Kidney (tissue), 14 donors: Measurements from ENCODE around the gene MARCKS. TPM values are rescaled to one million over a fixed set of nuclear protein-coding genes. Genes with fewer than 3 reads are reported as not detected.

ENCODE experiments used
- DNase-seq, 5 donors: peaks; one replicate each; pipeline ENCODE4 v3.0.0-alpha.2; 2013 to 2020
- FAIRE-seq: peaks from 2 replicates; lab custom pipeline; 2012; peaks lifted over from hg19 to GRCh38; lab: Jason Lieb, UNC
- H3K27ac ChIP-seq, 2 donors: one replicate each; pipeline ENCODE4 v1.7.0; 2013; ENCODE audit warnings: low read depth in 2 of 2, low read length in 2 of 2, inconsistent platforms in 1 of 2
- H3K27me3 ChIP-seq: one replicate; pipeline ENCODE4 v1.7.1; 2013; ENCODE audit warnings: low read length, inconsistent platforms; ENCODE audit not compliant: control insufficient read depth, insufficient read depth
- H3K36me3 ChIP-seq, 3 donors: one replicate each; pipeline versions ENCODE4 v1.7.0 to v1.7.1; 2013; ENCODE audit warnings: low read length in 3 of 3, control low read depth in 1 of 3, inconsistent platforms in 1 of 3; ENCODE audit not compliant: insufficient read depth in 3 of 3, control insufficient read depth in 2 of 3
- H3K4me1 ChIP-seq, 3 donors: one replicate each; pipeline versions ENCODE4 v1.7.0 to v1.7.1; 2013; ENCODE audit warnings: low read length in 3 of 3, inconsistent platforms in 1 of 3, low read depth in 1 of 3; ENCODE audit not compliant: control insufficient read depth in 2 of 3, insufficient read depth in 2 of 3
- H3K4me3 ChIP-seq, 3 donors: one replicate each; pipeline versions ENCODE4 v1.7.0 to v1.8.1; 2013; ENCODE audit warnings: low read length in 3 of 3, control low read depth in 1 of 3, inconsistent platforms in 1 of 3
- H3K9ac ChIP-seq, 3 donors: one replicate each; pipeline versions ENCODE4 v1.7.0 to v1.7.1; 2013; ENCODE audit warnings: low read length in 3 of 3, control low read depth in 1 of 3, inconsistent platforms in 1 of 3
- H3K9me3 ChIP-seq, 3 donors: one replicate each; pipeline versions ENCODE4 v1.7.0 to v1.7.1; 2013; ENCODE audit warnings: low read length in 3 of 3, control low read depth in 1 of 3, inconsistent platforms in 1 of 3; ENCODE audit not compliant: control insufficient read depth in 2 of 3, insufficient read depth in 1 of 3
- intact Hi-C: fragments of 100-400 bp; cut with DNase I; formaldehyde crosslinking; loops from one replicate; pipeline ENCODE4 v1.11.1; 2022
- polyA plus RNA-seq: library from polyadenylated mRNA; stranded (reverse); fragments of 350-450 nt; fragmentation: Illumina TruSeq; extraction: RNeasy Lipid Tissue Mini Kit (QIAGEN cat#74804); gene quantifications from one replicate; pipeline ENCODE4 v1.2.3, GENCODE V29; 2014; ENCODE audit warnings: low read depth, low replicate concordance; ENCODE audit not compliant: insufficient read depth
- total RNA-seq: library from RNA; stranded (reverse); fragmentation: NEBNext Ultra II Directional; extraction: Animal tissue kit (Norgen Biotek cat#: 25700); gene quantifications from one replicate; pipeline ENCODE4 v1.2.1, GENCODE V29; 2021
- TF ChIP-seq, protein P1 (sequence below): IDR thresholded peaks from 3 replicates; pipeline ENCODE4 v1.5.1; 2012; ENCODE audit warnings: mild to moderate bottlenecking, moderate library complexity, borderline replicate concordance; ENCODE audit not compliant: insufficient read depth; ENCODE audit errors: extremely low read depth
- donor health status: control.
- donor health status: control.
- donor health status: control.
- donor health status: control.
- donor health status: control.
- donor health status: DM: yes; HTN: yes; CAD: no.
- donor health status: Normal renal cell carcinoma (clear cell type).

MARCKS gene
- total and polyA plus RNA-seq, 2 donors from 2014 or later: 14.0 to 61.9 TPM

GRCh38 chr6:113853252-113853651, 3.9 kb upstream of the MARCKS start:
- no peak for FAIRE-seq
- Histone ChIP-seq H3K27ac (no peak overlapping the region), H3K4me3 (no peak overlapping the region), H3K27me3 (no peaks in the 10 kb centered on the region), H3K36me3 (no peaks in the 10 kb centered on the region), H3K4me1 (peaks cover 0 to 2% (median 0%) of the 10 kb centered on the region in 3 donors), H3K9ac (no peak overlapping the region), H3K9me3 (no peaks in the 10 kb centered on the region)
- intact Hi-C loops: loop anchor here (10.0 kb wide), 1 partner anchor 1068 kb away; no protein-coding TSS in a partner anchor
- TF ChIP-seq, protein P1, sequence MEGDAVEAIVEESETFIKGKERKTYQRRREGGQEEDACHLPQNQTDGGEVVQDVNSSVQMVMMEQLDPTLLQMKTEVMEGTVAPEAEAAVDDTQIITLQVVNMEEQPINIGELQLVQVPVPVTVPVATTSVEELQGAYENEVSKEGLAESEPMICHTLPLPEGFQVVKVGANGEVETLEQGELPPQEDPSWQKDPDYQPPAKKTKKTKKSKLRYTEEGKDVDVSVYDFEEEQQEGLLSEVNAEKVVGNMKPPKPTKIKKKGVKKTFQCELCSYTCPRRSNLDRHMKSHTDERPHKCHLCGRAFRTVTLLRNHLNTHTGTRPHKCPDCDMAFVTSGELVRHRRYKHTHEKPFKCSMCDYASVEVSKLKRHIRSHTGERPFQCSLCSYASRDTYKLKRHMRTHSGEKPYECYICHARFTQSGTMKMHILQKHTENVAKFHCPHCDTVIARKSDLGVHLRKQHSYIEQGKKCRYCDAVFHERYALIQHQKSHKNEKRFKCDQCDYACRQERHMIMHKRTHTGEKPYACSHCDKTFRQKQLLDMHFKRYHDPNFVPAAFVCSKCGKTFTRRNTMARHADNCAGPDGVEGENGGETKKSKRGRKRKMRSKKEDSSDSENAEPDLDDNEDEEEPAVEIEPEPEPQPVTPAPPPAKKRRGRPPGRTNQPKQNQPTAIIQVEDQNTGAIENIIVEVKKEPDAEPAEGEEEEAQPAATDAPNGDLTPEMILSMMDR: no peak
- no peak for DNase-seq

DNA sequence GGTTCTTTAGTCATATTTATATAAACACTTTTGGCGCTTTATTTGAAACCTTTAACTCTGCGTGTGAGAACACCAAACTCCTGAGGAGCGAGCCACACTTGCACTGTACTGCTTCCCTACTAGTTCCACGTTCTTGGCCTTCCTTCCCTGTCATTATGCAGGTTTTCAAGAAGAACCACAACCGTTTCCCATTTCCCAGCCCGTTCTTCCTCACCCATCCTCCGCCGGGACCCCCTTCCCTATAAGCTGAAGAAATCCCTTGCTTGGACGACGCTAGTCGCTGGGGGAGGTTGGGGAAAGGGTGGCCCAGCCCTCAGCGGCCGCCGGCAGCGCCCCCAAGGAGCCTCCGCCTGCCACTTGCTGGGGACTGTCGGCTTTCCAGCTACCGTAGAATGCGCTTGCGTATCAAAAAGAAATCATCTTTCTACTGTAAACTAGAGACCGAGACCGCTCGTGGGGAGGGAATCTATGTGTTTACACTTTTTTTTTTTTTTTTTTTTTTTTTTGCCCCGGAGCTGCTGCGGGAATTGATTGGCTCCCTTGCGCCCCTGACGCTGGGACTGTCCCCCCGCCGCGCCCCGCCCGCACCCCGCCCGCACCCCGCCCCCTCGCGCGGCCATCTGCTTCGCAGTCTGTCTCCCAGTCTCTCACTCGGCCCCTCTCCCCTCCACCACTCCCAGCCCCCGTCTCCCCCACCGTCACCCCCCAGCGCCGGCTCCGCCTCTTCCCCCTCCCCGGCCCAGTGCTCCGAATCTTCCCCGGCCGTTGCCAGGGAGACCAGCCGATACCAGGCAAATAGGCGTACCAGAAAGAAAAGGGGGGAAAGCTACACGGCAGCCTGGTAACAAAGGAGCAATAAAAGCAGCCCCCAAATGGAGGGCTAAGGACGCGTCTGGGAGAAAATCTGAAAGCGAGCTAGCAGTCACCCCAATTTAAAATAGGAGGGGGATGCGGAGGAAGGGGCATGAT, 2.3 kb upstream of the MARCKS start:
- H3K9ac ChIP-seq: peak overlapping the region in 2 of 3 donors; percentile 72 to 93
- no peaks in the 10 kb centered on the region for H3K27me3 ChIP-seq
- peak overlapping the region; percentile 47 to 71 for H3K27ac ChIP-seq
- no peaks in the 10 kb centered on the region for H3K9me3 ChIP-seq
- H3K4me3 ChIP-seq: peak overlapping the region; percentile 90 to 92 (median 91)
- H3K36me3 ChIP-seq: no peaks in the 10 kb centered on the region
- H3K4me1 ChIP-seq: peaks cover 0 to 4% (median 3%) of the 10 kb centered on the region in 3 donors
- FAIRE-seq: no peak
- DNase-seq: peak; percentile 91 to 97 (median 94)
- intact Hi-C loops: loop anchor here (10.0 kb wide), 1 partner anchor 1070 kb away; no protein-coding TSS in a partner anchor
- TF ChIP-seq, protein P1: no peak

- no peaks in the 10 kb centered on the region for H3K36me3 ChIP-seq
- DNase-seq (peak; percentile 58 to 88 (median 80)), FAIRE-seq (no peak)
- H3K4me3 ChIP-seq: peak overlapping the region; percentile 90 to 92 (median 91)
- intact Hi-C loops: loop anchor here (10.0 kb wide), 1 partner anchor 1071 kb away; no protein-coding TSS in a partner anchor
- no peaks in the 10 kb centered on the region for H3K9me3 ChIP-seq
- H3K27me3 ChIP-seq: no peaks in the 10 kb centered on the region
- peak overlapping the region; percentile 47 to 71 for H3K27ac ChIP-seq
- peak overlapping the region; percentile 1 to 93 (median 72) for H3K9ac ChIP-seq
- TF ChIP-seq, protein P1: no peak
- peaks cover 0 to 4% (median 3%) of the 10 kb centered on the region in 3 donors for H3K4me1 ChIP-seq
These were observed 1.4 kb upstream of the MARCKS start for GRCh38 chr6:113855500-113856374.
